Dendritic cell treated with granulocyte-macrophage colony-stimulating factor and Interleukin-4, amounts not matched to agents 40 ng/mL and 50 ng/mL, for 4 days (primary cell): ENCODE data around the gene PPP1R3G.

Source experiments
- H3K27ac Mint-ChIP-seq: one replicate; pipeline ENCODE4 v1.8.0; 2022; ENCODE audit warnings: mild to moderate bottlenecking, mixed read lengths
- H3K27me3 Mint-ChIP-seq: one replicate; pipeline ENCODE4 v1.8.0; 2022; ENCODE audit warnings: mild to moderate bottlenecking, mixed read lengths
- H3K36me3 Mint-ChIP-seq: one replicate; pipeline ENCODE4 v1.8.0; 2022; ENCODE audit warnings: low read depth, mixed read lengths
- H3K4me1 Mint-ChIP-seq: one replicate; pipeline ENCODE4 v1.8.0; 2022; ENCODE audit warnings: low read depth, mixed read lengths
- H3K4me3 Mint-ChIP-seq: one replicate; pipeline ENCODE4 v1.8.0; 2022; ENCODE audit warnings: mild to moderate bottlenecking, moderate library complexity, mixed read lengths
- H3K9me3 Mint-ChIP-seq: one replicate; pipeline ENCODE4 v1.8.0; 2022; ENCODE audit warnings: mixed read lengths
- intact Hi-C: fragments of 100-400 bp; cut with micrococcal nuclease; formaldehyde crosslinking; loops from one replicate; pipeline ENCODE4 v1.15.0; 2022

Gene PPP1R3G

GRCh38 chr6:5123296-5124143 lies 38.4 kb downstream of the PPP1R3G start:
- peaks cover 3% of the 10 kb centered on the region for H3K4me1 Mint-ChIP-seq
- no peak overlapping the region for H3K27ac Mint-ChIP-seq
- H3K4me3 Mint-ChIP-seq: no peak overlapping the region
- intact Hi-C loops: no loop called here
- H3K27me3 Mint-ChIP-seq: no peaks in the 10 kb centered on the region
- H3K36me3 Mint-ChIP-seq: no peaks in the 10 kb centered on the region
- H3K9me3 Mint-ChIP-seq: no peaks in the 10 kb centered on the region

- no peaks in the 10 kb centered on the region for H3K36me3 Mint-ChIP-seq
- H3K27ac Mint-ChIP-seq: no peak overlapping the region
- no peaks in the 10 kb centered on the region for H3K27me3 Mint-ChIP-seq
- no peak overlapping the region for H3K4me3 Mint-ChIP-seq
- H3K9me3 Mint-ChIP-seq: no peaks in the 10 kb centered on the region
- intact Hi-C loops: no loop called here
- peaks cover 9% of the 10 kb centered on the region for H3K4me1 Mint-ChIP-seq
These were observed 39.4 kb downstream of the PPP1R3G start for GRCh38 chr6:5124526-5124925.

GRCh38 chr6:5125152-5126006 lies 40.2 kb downstream of the PPP1R3G start:
- intact Hi-C loops: no loop called here
- Mint-ChIP-seq H3K4me3 (no peak overlapping the region), H3K27ac (no peak overlapping the region), H3K36me3 (no peaks in the 10 kb centered on the region), H3K9me3 (no peaks in the 10 kb centered on the region), H3K27me3 (no peaks in the 10 kb centered on the region), H3K4me1 (peaks cover 9% of the 10 kb centered on the region)

GRCh38 chr6:5126214-5126613 lies 41.1 kb downstream of the PPP1R3G start:
- no peaks in the 10 kb centered on the region for H3K27me3 Mint-ChIP-seq
- H3K9me3 Mint-ChIP-seq: no peaks in the 10 kb centered on the region
- intact Hi-C loops: no loop called here
- H3K4me1 Mint-ChIP-seq: peaks cover 9% of the 10 kb centered on the region
- no peaks in the 10 kb centered on the region for H3K36me3 Mint-ChIP-seq
- no peak overlapping the region for H3K4me3 Mint-ChIP-seq
- H3K27ac Mint-ChIP-seq: no peak overlapping the region

GRCh38 chr6:5127106-5127687 lies 42.1 kb downstream of the PPP1R3G start:
- no peaks in the 10 kb centered on the region for H3K27me3 Mint-ChIP-seq
- no peaks in the 10 kb centered on the region for H3K36me3 Mint-ChIP-seq
- H3K27ac Mint-ChIP-seq: no peak overlapping the region
- intact Hi-C loops: no loop called here
- H3K9me3 Mint-ChIP-seq: no peaks in the 10 kb centered on the region
- no peak overlapping the region for H3K4me3 Mint-ChIP-seq
- peaks cover 11% of the 10 kb centered on the region for H3K4me1 Mint-ChIP-seq

GRCh38 chr6:5128351-5128750 lies 43.2 kb downstream of the PPP1R3G start:
- Mint-ChIP-seq H3K4me3 (no peak overlapping the region), H3K27ac (no peak overlapping the region), H3K27me3 (no peaks in the 10 kb centered on the region), H3K4me1 (peaks cover 22% of the 10 kb centered on the region), H3K9me3 (no peaks in the 10 kb centered on the region), H3K36me3 (no peaks in the 10 kb centered on the region)
- intact Hi-C loops: no loop called here

GRCh38 chr6:5130135-5130866 lies 45.2 kb downstream of the PPP1R3G start:
- Mint-ChIP-seq H3K9me3 (no peaks in the 10 kb centered on the region), H3K27me3 (no peaks in the 10 kb centered on the region), H3K4me1 (peaks cover 30% of the 10 kb centered on the region), H3K27ac (no peak overlapping the region), H3K36me3 (no peaks in the 10 kb centered on the region), H3K4me3 (no peak overlapping the region)
- intact Hi-C loops: no loop called here

- intact Hi-C loops: no loop called here
- no peaks in the 10 kb centered on the region for H3K36me3 Mint-ChIP-seq
- H3K4me3 Mint-ChIP-seq: peak overlapping the region; percentile 49
- H3K27ac Mint-ChIP-seq: peak overlapping the region; percentile 84
- H3K27me3 Mint-ChIP-seq: no peaks in the 10 kb centered on the region
- H3K4me1 Mint-ChIP-seq: peaks cover 30% of the 10 kb centered on the region
- no peaks in the 10 kb centered on the region for H3K9me3 Mint-ChIP-seq
These were observed 47.6 kb downstream of the PPP1R3G start for GRCh38 chr6:5132731-5133130.

GRCh38 chr6:5133943-5134342 lies 48.8 kb downstream of the PPP1R3G start:
- H3K9me3 Mint-ChIP-seq: no peaks in the 10 kb centered on the region
- intact Hi-C loops: no loop called here
- H3K4me1 Mint-ChIP-seq: peaks cover 23% of the 10 kb centered on the region
- no peaks in the 10 kb centered on the region for H3K27me3 Mint-ChIP-seq
- H3K4me3 Mint-ChIP-seq: no peak overlapping the region
- H3K27ac Mint-ChIP-seq: no peak overlapping the region
- H3K36me3 Mint-ChIP-seq: no peaks in the 10 kb centered on the region

- intact Hi-C loops: no loop called here
- Mint-ChIP-seq H3K9me3 (no peaks in the 10 kb centered on the region), H3K4me1 (peaks cover 25% of the 10 kb centered on the region), H3K27me3 (no peaks in the 10 kb centered on the region), H3K4me3 (no peak overlapping the region), H3K27ac (no peak overlapping the region), H3K36me3 (no peaks in the 10 kb centered on the region)
These were observed 50.7 kb downstream of the PPP1R3G start for GRCh38 chr6:5135788-5136376.

GRCh38 chr6:5136851-5137250 lies 51.7 kb downstream of the PPP1R3G start:
- Mint-ChIP-seq H3K27ac (no peak overlapping the region), H3K9me3 (no peaks in the 10 kb centered on the region), H3K27me3 (no peaks in the 10 kb centered on the region), H3K4me1 (peaks cover 28% of the 10 kb centered on the region), H3K4me3 (no peak overlapping the region), H3K36me3 (no peaks in the 10 kb centered on the region)
- intact Hi-C loops: no loop called here
